Stimulated activated CD4-positive, alpha-beta T cell treated with anti-CD3 and anti-CD28 coated beads, Interleukin-2, amount 100 ng/mL, for 24 hours (primary cell): Measurements from ENCODE around the gene DYRK1A.
A peak's percentile ranks its signal among the peaks of the same experiment; 100 is the strongest.

Experiments
- DNase-seq, 2 donors: peaks; one replicate each; pipeline ENCODE4 v3.0.0-alpha.2; 2020

The DYRK1A gene

DNA sequence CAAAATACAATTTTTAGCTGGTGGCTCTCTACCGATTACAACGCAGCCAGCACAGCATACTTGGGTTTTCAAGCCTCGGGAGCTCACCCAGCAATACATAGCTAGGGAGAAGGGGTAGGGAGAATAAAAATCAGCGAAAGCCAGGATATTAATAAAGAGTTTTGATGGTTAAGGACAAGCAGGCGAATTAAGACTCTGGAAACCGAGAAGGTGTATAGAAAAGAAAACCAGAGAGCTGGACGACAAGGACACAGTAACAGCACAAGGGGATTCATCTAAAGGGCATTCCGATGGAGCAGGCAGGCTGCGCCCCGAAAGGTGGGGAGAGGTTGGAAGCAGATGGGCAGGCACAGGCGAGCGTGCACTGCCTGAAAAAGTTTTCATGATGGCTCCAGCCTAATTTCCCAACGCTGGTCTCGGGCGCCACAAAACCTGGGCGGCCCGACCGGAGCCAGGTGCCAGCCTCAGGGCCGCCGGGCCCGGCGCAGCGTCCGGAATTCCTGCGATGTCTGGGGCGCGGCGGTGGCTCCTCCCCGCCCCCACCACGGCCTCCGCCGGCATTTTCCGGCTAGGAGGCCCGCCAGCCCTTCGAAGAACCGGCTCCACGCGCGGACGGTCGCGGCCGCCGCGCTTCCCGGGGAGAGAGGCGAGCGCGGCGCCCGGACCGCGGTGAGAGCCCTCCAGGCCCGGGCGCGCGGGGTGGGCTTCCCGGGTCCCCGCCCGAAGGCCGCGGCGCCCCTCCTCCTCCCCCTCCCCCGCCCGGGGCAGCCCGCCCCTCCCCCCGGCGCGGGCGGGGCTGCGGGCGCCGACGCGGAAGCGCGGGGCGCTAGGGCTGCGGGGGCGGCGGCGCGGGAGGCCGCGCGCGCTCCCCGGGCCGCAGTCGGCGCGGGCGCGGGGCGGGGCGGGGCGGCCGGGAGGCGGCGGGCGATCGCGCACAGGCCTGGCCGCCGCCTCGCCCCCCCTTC is 774 bp upstream of the DYRK1A start:
- peak; percentile 62 to 71 for DNase-seq

DNA sequence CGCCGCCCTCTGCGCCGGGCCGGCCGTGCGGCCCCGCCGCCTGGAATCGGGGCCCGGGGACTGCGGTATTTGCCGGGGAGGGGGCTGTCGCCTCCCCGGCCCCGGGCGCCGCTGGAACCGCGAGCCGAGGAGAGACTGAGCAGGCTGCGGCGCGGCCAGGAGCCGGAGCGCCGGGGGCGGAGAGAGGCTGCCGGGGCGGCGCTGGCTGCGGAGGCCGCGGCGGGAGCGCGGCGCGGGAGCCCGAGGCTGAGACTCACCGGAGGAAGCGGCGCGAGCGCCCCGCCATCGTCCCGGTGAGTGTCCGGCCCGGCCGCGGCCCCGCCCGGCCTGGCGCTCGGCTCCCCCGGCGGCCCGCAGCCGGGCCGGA is 746 bp downstream of the DYRK1A start:
- peak in 1 of 2 donors; percentile 30 for DNase-seq

DNA sequence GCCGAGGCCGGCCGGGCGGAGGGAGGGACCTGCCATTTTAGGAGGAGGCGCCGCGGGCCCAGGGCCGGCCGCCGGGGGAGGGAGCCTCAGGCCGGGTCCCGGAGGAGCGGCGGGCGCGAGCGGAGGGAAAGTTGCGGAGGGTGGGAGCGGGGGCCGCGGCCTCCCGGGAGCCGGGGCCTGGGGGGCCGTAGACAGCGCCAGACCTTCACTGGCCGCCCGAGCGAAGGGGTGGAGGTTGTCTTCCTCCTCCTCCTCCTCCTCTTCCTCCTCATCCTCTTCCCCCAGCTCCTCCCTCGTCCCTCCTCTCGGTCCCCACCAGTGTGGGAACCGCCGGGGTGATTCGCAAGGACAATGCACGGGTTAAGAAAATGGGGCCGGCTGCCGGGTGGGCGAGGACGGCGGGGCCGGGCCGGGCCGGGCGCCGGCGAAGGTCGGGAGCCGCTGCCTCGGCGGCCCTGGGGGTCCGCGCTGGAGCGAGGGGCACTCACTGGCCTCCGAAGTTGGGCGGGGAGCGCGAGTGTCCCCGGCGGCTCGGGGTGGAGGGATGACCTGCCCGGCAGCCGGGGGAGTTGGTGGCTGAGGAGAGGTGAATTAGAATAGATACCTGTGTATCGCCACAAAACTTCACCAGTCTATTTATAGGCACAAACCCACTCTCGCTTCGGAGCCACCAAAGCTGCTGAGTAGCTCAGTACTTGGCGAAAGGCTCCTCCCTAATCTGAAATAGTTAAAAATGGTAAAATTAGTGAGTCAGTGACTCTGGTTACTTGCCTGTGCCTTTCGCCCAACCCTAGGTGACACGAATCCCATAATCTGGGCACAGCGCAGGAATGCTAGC is 1.3 kb downstream of the DYRK1A start:
- peak; percentile 40 to 47 for DNase-seq

DNA sequence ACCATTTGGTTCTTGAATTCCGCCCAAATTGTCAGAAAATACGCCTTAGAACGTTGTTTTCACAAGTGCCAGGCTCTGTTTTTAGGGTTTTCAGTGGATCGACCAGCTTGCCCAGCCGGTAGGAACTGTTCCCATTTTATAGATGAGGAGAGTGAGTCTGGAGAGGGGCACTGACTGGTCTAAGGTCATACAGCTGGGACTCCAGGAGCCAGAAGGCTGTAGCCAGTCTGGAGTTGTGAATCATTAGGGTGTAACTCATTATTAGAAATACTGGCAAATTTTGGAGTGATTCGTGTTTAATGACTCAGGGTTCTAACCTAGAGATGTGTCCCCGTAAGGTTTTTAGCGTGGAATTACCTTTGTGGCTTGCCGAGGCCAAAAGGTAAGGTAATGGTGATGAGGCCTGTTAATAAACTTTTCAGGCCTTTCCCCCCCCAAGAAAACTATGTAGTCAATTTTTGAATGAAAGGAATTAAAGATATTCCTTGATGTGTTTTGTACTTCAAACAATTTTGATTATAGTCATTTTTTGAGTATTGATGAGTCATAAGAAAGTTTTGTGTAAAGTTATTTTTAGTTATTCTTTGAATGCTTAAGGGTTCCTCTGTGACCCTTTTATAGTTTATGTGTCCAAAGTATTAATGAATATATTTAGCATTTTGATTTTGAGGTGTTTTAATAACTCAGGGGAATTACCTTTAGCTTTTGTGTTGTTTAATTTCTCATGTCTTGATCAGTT is 2.1 kb downstream of the DYRK1A start:
- DNase-seq = no peak

DNA sequence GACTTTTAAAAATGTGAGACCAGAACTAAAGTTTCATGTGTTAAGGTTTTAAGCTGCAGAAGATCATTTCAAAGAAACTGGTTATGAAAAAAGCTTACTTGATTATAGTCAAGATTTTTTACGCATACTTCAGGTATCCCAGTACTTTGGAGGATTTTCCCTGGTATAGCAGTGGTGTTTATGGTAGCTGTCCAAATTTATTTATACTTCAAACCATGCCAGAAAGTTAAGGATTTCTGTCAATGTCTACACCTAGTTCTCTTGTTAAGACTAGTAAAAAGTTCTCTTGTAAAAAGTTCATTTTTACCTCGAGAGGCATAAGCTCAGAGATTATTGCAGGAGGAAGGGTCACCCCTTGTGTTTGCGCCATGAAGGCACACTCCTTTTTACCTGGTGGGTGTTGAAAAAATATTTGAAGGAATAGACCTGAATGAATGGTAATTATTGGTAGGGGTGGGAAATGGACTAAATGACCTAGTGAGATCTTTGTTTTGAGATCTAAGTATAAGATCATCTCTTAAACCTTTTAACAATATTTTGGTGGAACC is 2.8 kb downstream of the DYRK1A start:
- no peak for DNase-seq

DNA sequence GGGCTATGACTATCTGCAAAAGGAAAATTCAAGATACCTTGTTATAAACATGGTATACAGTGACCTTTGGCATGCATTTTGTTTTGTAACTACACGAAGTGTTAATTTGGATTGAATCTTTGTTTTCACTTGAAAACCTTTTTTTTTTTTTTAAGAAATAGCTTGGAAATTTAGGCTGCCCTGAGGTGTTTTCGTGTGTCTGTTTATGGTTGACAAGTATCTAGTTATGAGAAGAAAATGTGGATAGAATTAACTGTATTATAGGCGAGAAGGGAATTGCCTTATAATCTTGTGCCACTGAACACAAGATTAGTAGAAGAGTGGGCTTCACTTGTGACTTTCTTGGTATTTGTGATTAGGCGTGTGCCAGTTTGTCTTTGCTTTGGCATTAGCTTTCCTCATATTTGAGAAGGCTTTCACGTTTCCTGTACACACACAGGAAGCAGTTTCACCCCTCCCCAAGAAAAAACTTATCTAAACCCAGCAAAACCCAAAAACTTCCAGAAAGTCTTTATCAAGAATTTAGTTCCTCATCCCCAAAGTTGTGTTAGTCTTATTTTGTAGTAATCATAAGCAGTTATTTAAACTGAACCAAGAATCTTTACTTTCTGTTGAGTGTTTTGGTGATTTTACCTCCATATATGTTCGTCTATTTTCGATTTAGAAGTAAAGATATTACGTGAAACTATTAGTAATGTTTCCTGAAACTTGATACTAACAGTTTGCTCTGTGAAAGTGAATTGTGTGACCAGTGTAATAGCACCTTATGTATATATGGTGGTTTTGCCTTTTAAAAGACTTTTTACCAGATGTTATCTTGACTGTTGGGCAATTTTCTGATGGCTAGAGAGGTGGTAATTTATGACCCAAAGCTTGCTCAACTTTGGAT is 3.8 kb downstream of the DYRK1A start:
- DNase-seq = no peak

DNA sequence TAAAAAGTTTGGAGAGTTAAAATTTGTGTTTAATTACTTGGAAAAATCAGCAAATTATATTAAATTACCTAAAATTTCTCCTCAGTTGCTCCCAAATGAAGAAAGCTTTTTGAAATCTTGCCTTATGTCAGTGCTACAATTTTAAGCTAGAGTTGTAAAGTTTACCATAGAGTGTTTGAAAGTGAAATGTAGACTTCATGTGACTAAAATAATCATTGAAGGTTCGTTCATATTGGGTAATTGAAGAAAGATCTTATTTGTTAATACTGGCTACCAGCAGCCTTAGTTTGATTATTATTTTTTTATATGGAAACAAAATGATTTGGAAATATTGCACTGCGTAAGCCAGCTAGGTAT is 4.4 kb downstream of the DYRK1A start:
- no peak for DNase-seq

DNA sequence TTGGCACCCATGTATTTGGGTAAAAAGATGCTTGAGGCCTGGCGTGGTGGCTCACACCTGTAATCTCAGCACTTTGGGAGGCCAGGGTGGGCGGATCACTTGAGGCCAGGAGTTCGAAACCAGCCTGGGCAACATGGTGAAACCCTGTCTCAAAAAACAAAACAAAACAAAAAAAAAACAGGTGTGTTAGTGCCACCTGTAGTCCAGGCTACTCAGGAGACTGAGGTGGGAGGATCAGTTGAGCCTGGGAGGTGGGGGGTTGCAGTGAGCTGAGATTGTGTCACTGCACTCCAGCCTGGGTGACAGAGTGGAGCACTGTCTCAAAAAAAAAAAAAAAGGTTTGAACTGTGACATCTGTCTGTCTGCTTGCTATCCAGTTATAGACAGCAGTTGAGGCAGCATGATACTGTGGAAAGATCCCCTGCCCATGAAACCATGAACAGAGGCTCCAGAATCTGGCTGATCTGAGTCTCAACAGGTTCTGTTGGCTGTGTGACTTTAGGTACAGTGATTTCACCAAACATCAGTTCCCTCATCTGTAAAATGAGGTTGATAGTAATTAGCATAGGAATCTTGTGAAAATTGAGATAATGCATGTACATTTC is 5.7 kb downstream of the DYRK1A start:
- no peak for DNase-seq

DNA sequence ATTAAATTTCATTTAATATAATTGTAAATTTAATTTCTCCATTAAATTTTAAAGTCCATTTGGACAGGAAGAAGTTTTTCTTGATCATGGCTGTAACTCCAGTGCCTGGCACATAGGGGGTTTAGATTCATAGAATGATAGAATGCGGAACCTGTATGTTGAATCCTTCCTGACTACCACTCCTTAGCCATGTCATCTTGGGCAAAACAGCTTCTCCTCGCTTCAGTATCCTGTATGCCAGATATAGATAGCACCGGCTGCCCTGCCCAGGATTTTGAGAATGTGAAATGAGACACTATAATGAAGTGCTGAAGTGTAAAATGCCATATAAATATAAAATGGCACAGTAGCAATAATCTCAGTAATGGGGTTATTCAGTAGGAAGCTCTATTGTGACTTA is 6.4 kb downstream of the DYRK1A start:
- no peak for DNase-seq

DNA sequence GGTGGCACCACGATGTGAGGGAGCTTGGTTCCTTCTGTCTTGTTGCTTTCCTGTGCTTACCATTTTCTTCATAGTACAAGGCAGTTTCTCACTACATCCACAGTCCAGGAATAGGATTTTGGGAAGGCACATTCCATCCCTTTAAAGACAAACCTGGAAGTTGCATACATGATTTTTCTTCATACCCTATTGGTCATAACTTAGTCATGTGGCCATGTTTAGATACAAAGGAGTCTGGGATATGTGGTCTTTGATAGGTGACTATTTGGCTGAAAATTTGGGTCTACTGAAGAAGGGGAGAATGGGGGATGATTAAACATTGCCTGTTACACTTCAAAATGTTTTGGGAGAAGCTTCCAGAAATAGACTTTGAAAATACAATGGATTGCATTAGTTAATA is 7.0 kb downstream of the DYRK1A start:
- DNase-seq = no peak

DNA sequence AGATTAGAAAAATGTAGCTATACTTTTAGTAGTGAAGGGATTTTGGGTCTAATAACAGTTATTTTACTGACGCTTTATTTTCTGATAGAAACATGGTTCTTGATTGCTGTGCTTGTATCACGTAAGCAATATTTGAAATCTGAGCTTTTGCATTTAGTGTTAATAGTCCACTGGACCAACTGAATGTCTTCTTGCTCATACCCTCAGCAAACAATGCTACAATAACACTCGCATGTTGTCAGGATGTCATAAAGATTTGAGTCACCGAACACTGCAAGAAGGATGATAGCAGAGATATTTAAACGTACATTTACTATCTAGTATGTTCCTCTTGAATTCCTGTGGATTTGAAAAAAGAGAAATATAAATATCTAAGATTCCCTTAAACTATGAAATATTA is 7.5 kb downstream of the DYRK1A start:
- DNase-seq = no peak

DNA sequence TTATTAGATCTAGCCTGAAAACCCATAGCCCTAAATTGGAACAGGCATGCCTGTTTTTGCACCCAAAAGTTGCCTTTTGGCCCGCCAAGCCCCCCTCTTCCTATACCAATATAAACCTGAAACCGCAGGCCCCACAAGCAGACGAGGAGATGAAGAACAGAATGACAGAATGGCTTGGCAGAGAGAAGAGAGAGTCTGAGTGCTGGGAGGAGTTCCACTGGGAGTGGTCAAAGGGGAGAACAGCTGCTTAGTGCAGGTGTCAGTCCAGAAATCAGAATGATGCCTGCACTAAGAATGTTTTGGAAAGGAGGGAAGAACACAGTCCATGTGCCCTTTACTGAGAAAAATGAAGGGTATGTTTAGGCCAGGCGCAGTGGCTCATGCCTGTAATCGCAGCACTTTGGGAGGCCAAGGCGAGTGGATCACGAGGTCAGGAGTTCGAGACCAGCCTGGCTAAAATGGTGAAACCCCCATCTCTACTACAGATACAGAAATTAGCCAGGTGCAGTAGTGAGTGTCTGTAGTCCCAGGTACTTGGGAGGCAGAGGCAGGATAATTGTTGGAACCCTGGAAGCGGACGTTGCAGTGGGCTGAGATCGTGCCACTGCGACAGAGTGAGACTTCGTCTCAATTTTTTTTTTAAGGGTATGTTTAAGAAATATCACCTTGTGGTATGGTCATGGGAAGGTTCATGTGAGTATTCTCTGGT is 9.4 kb downstream of the DYRK1A start:
- no peak for DNase-seq

DNA sequence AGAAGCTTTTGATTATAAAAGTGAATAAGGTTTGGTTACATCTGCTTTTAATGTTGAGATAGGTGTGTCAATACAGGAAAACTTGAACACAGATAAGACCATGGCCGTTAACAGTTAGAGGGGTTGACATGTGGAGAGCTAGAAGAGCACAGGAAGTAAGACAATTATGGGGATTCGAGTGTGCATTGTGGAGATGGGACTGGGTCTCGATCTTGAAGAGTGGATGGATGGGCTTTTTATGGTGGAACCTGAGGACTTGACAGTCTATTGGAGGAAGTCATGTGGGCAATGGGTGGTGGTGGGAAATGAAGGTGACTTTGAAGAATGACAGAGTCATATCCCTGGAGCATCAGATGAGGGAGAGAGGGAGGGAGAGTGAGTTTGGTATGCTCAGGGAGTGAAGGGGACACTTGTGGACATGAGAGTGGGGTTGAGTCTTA is 12.1 kb downstream of the DYRK1A start:
- no peak for DNase-seq

DNA sequence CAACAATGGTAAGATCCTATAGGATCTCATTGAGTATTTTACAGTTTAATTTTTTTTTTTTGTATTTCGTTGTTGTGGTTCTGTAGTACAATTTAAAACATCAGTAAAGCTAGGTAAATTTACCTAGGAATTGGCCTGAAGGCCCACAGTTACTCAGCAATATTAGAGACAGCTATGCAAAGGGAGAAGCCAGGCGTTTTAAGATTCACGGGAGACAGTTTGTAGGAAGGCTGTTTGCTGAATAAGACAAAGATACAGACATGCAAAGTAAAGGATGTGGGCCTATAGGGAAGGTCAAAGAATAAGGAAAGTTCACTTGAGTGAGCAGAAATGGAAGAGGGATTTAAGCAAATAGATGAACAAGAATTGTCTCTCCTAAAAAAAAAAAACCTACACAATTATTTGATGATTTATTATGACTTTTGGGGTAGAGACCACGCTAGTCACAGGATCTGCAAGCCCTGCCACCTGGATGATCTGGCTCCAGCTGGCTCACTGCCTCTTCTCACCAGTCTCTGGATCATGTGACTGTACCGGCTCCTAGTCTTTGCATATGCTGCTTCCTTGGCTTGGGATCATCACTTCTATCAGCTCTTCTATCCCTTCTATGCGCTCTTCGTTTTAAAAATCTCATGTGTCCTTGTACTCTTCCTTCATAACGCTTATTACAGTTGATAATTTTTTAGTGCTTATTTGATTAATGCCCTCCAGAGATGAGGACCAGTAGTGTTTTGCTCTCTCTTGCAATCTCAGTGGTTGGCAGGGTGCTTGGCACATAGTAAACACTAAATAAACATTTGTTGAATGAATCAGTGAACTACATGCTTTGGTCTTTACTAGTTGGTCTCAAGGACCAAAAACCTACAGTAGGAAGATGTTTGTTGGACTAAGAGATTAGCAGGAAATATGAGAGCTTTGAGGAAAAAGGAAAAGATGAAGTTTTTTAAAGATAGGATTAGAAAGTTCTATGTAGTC is 14.1 kb downstream of the DYRK1A start:
- no peak for DNase-seq

DNA sequence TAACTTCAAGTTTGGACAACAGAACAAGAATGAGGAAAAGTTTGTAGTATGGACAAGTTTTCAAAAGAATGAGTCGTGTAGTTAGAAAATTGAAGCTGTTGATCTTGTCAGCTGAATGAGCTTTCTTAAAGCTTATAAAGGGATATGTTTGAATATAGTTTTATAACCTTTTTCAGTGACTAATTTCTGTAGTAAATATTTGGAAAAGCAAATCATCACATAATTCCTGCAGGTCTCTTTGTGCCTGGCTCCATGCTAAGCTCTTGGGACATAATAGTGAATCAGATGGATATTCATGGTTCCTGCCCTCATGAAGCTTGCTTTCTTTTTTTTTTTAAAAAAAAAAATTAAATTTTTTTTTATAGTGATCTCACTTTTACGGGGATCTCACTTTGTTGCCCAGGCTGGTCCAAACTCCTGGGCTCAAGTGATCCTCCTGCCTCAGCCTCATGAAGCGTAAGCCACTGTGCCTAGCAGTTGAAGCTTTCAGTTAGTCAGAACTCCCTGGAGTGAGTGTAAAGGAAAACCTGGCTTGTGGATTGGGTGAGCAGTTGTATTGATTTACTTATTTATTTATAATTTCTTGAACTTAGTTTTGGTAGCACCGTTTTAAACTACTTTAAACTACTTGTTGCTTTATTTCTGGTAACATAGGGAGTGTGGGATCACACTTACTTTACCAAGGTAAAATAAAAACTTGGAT is 15.5 kb downstream of the DYRK1A start:
- no peak for DNase-seq

DNA sequence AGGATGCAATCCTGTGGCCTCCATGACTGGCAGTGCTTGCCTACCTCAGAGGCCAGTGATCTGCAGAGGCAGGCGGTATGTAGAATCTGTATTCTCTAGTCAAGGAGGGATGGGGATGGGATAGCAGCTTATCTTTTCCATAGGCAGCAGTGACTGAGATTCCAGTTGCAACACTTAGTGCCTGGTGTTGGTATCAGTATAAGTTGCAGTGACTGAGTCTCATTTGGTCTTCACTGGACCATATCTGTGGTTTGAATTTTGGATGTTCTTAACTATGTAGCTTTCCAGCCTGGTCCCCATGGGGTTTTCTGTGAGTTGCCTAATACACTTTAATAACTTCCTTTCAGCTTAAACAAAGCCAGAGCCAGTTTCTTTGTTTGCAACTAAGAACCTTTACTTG is 16.5 kb downstream of the DYRK1A start:
- no peak for DNase-seq

DNA sequence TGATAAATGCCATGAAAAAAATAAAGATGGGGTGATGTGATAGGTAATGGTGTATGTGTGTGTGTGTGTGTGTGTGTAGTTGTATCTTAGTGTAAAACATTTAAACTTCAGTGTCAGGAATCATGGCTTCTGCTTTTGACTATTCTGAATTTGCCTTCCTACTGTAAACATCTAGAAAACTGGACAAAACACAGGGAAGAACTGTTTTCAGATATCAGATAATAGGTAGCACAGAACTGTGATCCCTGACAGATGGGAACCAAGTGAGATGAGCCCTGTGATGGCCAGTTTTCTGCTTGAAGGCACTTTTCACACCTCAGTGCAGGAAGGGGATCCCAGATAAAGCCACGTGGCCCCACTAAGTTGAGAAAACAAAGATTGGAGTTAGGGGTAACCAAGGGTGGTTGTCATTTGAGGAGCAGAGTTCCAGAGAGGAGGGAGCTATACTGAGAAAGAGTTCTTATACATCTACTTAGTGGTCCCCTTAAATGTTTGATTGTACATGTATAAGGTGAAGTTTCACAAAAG is 17.3 kb downstream of the DYRK1A start:
- DNase-seq = no peak

DNA sequence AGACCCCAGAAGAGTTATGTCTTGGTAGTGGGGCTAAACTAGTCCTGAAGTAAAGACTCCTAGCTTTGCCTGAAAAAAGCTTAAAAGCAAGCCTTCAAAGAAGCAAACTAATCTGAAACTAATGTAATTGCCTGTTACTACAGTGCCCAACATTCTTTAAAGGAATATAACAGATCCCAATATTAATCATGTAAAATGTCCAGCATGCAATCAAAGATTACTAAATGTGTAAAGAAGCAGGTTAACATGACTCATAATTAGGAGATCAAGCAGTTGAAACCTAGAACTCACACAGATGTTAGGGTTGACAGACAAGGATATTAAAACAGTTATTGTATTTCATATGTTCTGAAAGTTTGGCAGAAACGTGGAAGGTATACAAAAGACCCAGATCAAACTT is 17.8 kb downstream of the DYRK1A start:
- no peak for DNase-seq
